Mononuclear cell (primary cell): ENCODE measurements around the gene CCNL2. TPM values are rescaled to one million over a fixed set of nuclear protein-coding genes. Genes with fewer than 3 reads are reported as not detected.
"Not testable (repeated sequence)": the region's sequence is repeated elsewhere in the genome, so short reads cannot be mapped to it uniquely, and the experiment has no call there.

Experiments used
- H3K27me3 ChIP-seq: 2 replicates; pipeline ENCODE4 v1.6.0; 2011; ENCODE audit warnings: low read length, control low read depth; ENCODE audit not compliant: insufficient read depth
- H3K4me1 ChIP-seq: 2 replicates; pipeline ENCODE4 v1.5.1; 2011; ENCODE audit warnings: mild to moderate bottlenecking, low read length, control low read depth; ENCODE audit not compliant: insufficient read depth
- H3K4me3 ChIP-seq: 2 replicates; pipeline ENCODE4 v1.5.1; 2011; ENCODE audit warnings: mild to moderate bottlenecking, low read length, moderate library complexity
- H3K9me3 ChIP-seq: 2 replicates; pipeline ENCODE4 v1.5.1; 2011; ENCODE audit warnings: low read depth, mild to moderate bottlenecking, control low read depth, low read length
- total RNA-seq: library from RNA; depleted of rRNA; stranded (reverse); fragments of >200 nt; gene quantifications from one replicate; pipeline ENCODE4 v1.2.3, GENCODE V29; 2012

Gene CCNL2
- total RNA-seq, 1 donor = 127 TPM

DNA sequence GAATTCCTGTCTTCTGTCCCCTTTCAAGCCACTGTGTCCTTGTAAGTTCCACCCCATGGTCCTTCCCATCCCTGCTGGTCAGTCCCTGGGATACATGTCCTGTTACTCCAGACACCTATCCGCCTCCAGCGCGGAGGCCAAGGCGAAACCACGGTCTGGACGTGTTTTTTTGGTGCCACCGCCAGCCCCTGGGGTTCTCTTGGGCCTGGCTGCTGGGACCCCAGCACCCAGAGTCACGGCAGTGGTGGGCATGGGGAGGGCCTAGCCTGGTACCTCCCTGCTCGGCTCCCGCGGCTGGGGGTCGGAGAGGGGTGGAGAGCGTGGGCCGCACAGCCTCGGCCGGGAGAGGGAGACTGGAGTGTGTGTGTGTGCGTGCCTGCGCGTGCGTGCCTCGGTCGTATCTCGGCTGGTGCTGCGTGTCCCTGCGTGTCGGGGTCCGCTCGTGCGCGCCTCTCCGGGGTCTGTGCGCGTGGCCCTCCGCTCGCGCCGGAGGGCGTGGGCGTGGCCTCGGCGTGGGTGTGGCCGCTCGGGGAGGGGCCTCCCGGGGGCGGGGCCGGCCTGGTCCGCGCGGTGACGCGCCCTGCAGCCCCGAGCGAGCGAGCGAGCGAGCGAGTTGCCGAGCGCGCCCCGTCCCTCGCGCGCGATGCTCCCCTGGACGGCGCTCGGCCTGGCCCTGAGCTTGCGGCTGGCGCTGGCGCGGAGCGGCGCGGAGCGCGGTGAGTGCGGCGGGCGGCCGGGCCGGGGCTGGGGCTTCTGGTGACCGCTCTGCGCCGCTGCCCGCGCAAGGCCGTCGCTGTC is 36.2 kb upstream of the CCNL2 start, which contains the start of gene VWA1:
Gene VWA1, plus strand, starts transcription at position 585 of the 798 bp plus-strand sequence. Its CDS starts 59 bp downstream, at position 644.
- Histone ChIP-seq H3K4me1 (peaks cover 17% of the 10 kb centered on the region), H3K4me3 (no peak within 1 kb of the TSS), H3K27me3 (peaks cover 31% of the 10 kb centered on the region)

GRCh38 chr1:1434824-1435105 is 35.6 kb upstream of the CCNL2 start:
- Histone ChIP-seq H3K9me3 (no peaks in the 10 kb centered on the region), H3K4me1 (peaks cover 17% of the 10 kb centered on the region), H3K4me3 (no peak overlapping the region), H3K27me3 (peaks cover 31% of the 10 kb centered on the region)

More for the DNA sequence above, 36.2 kb upstream of the CCNL2 start, which contains the start of gene VWA1:
- no peaks in the 10 kb centered on the region for H3K9me3 ChIP-seq

DNA sequence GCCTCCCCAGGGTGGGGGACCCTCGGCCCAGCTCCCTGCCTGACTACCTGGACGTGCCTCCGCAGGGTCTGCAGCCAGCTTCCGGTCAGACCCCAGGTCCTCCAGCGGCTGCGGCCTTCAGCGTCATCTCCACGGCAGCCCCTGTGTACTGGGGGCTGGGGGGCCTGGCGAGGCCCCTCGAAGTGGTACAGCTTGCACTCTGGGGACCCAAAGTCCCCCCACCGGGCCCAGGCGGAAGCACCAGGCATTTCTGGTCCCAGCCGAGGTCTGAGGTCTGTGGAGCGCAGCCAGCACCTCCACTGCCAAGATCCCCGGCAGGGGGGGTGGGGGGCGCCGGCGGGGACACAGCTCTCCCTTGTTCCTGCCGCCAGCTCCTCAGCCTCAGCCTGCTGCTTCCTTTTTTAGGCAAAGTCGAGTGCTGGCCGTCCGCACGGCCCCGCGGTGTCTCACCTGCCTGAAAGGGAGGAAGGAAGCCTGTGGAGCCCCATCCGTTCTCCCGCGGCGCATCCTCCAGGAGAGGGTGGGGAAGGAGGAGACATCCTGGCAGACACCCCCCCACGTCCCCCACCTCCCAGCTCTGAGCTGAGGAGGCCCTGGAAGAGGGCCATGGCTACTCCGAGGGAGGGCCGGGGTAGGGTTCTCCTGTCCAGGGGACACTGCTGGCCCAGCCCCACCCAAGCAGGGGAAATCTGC is 35.1 kb upstream of the CCNL2 start:
- peaks cover 31% of the 10 kb centered on the region for H3K27me3 ChIP-seq
- H3K9me3 ChIP-seq = no peaks in the 10 kb centered on the region
- H3K4me1 ChIP-seq = peaks cover 17% of the 10 kb centered on the region
- no peak overlapping the region for H3K4me3 ChIP-seq

DNA sequence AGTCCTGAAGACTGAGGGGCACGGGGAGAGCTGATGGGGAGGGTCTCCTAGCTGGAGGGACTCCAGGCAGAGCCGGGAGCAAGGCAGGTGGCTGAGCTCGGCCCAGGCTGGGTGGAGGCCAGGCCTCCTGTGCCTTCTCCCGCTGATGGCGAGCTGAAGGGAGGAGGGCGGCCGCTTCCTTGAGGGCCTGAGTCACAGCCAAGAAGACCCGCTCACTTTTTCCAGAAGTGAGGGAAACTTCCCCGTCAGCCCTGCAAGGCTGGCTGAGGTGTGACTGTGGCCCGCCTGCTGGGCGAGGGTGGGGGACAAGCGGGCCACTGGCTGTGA is 34.6 kb upstream of the CCNL2 start:
- H3K27me3 ChIP-seq = peaks cover 31% of the 10 kb centered on the region
- no peak overlapping the region for H3K4me3 ChIP-seq
- H3K9me3 ChIP-seq = no peaks in the 10 kb centered on the region

DNA sequence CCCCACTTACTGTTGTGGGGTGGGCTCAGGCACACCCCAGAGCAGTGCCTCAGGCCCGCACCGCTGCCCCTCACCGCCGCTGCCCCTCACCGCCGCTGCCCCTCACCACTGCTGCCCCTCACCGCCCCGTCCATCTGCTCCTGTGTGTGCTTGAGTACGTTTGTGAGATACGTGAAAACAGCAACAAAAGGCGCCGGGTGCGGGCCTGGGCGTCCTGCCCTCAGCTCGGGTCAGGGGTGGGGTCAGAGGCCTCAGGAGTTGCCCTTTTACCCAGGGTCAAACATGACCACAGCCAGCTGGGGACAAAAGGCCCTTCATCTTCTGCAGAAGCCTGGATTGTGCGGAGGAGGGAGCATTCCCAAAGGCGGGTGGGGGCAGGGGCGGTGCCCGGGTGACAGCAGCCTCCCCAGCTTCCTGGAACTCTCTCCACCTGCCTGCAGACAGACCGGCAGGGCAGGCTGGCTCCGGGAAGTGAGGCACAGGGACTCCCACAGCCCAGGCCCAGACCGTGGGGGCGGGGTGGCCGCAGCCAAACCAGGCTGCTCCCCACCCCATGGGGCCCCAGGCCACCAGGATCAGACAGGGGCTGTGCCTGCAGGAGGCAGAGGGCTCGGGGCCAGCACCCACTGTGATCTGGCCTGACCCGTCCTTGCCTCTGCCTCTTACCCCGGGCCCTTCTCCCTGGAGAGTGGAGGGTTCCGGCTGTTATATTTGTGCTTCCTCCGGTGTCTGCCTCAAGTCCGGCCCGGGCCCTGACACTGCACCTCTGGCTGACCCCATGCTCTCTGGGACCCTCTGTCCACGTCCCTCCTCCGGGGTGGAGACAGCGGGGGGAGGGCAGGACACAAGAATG is 34.0 kb upstream of the CCNL2 start:
- H3K27me3 ChIP-seq = peaks cover 31% of the 10 kb centered on the region
- H3K9me3 ChIP-seq = no peaks in the 10 kb centered on the region

More for the DNA sequence above, 34.6 kb upstream of the CCNL2 start:
- peaks cover 17% of the 10 kb centered on the region for H3K4me1 ChIP-seq

DNA sequence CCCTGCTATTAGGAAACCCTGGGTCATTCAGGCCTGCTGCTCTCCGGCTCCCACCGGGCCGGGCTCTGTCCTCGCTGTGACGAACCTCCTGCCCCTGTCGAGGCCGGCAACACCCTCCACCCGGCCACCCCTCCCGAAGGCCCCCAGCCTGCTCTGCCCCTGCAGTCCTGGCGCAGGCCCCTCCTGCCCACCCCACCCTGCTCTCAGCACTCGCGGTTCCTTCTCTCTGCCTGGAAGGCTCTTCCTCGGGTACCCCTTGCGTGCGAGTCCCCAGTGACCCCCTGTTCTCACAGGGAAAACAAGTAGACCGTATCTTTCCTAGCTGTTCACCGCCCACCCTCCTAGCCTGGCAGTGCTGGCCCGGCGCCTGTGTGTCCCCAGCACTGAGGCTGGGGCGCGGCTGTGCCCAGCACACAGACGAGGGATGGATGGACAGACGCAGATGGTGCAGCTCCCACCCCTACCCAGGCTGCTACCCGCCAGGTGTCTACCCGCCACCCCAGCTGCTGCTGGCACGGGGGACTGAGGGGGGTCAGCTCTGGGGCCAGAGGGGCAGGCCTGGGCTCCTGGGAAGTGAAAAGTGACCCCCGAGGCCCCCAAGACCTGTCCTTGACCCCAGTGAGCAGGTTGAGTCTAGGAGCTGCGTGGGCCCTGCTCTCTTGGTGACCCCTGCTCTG is 33.3 kb upstream of the CCNL2 start:
- Histone ChIP-seq H3K4me1 (peaks cover 17% of the 10 kb centered on the region), H3K27me3 (peaks cover 29% of the 10 kb centered on the region), H3K4me3 (no peak overlapping the region), H3K9me3 (no peaks in the 10 kb centered on the region)

More for the DNA sequence above, 34.0 kb upstream of the CCNL2 start:
- Histone ChIP-seq H3K4me3 (no peak overlapping the region), H3K4me1 (peaks cover 17% of the 10 kb centered on the region)

DNA sequence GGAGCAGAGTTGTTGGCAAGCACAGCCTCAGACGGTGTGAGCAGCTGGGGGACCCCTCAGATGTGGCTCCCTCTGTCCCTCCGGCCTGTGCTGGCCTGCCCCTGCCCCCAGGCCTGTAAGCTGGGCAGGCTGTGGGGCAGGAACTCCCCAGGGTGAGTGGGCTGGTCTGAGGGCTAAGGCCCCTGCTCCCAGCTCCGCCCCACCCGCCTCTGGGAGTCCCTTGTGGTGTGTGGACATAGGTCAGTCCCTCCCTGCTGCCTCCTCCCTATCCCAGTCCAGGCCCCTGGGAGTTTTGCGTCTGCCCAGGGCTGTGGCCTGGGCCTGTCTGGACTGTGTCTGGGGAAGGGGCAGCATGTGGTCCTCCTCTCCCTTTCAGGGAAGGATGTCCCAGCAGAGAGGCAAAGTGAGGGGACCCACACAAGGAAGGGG is 32.7 kb upstream of the CCNL2 start:
- H3K9me3 ChIP-seq = no peaks in the 10 kb centered on the region
- H3K27me3 ChIP-seq = peaks cover 23% of the 10 kb centered on the region
- H3K4me3 ChIP-seq = no peak overlapping the region
- peaks cover 17% of the 10 kb centered on the region for H3K4me1 ChIP-seq

DNA sequence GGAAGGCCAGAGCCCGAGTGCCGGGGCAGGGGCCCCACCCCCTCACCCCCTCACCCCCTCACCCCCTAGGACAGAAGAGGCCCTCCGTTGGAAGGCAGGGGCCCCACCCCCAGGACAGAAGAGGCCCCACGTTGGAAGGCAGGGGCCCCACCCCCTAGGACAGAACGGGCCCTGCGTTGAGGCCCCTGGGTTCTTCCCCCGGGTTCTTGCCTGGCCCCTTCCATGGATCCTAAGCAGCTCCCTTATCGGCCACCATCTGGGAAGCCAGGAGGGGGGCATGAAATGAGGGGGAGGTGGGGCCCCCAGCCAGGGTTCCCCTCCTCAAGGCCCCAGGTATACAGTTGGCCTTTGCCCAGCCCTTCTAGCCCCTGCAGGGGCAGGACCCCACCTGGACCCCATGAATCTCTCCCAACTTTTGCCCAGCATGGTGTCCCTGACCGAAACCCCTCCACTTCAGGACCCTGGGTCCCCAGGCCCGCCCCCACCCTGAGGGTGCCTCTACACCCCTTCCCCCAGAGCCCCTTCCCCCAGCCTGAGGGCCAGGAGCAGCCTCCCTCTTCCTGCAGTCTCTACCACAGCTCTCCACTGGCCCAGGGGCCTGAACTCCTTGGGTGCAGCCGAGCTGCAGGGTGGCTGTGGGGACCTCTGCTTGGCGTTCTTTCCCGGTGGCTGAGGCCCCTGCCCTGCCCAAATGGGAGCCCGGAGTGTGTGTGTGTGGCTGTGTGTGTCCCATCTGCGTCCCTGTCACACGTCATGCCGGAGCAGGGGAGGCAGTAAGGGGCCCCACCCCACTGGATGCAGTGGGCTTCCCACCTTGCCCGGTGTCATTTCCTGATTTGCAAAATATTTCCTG is 32.1 kb upstream of the CCNL2 start:
- H3K9me3 ChIP-seq = no peaks in the 10 kb centered on the region
- H3K4me1 ChIP-seq = peaks cover 15% of the 10 kb centered on the region
- no peak overlapping the region for H3K4me3 ChIP-seq
- H3K27me3 ChIP-seq = peaks cover 17% of the 10 kb centered on the region

- peaks cover 10% of the 10 kb centered on the region for H3K4me1 ChIP-seq
- H3K9me3 ChIP-seq = no peaks in the 10 kb centered on the region
- no peak overlapping the region for H3K4me3 ChIP-seq
- H3K27me3 ChIP-seq = peaks cover 15% of the 10 kb centered on the region
These were observed 31.2 kb upstream of the CCNL2 start for GRCh38 chr1:1430114-1430982.

GRCh38 chr1:1429671-1430073 is 30.5 kb upstream of the CCNL2 start:
- H3K27me3 ChIP-seq = peaks cover 8% of the 10 kb centered on the region
- peaks cover 4% of the 10 kb centered on the region for H3K4me1 ChIP-seq
- no peaks in the 10 kb centered on the region for H3K9me3 ChIP-seq
- no peak overlapping the region for H3K4me3 ChIP-seq

- H3K4me3 ChIP-seq, H3K4me1 ChIP-seq, H3K27me3 ChIP-seq, H3K9me3 ChIP-seq: not testable (repeated sequence)
These were observed 29.8 kb upstream of the CCNL2 start for GRCh38 chr1:1428967-1429366.

- Histone ChIP-seq H3K4me1 (no peaks in the 10 kb centered on the region), H3K27me3 (no peaks in the 10 kb centered on the region), H3K9me3 (no peaks in the 10 kb centered on the region), H3K4me3 (no peak overlapping the region)
These were observed 29.0 kb upstream of the CCNL2 start for GRCh38 chr1:1428174-1428573.

GRCh38 chr1:1427820-1428148 is 28.6 kb upstream of the CCNL2 start:
- no peaks in the 10 kb centered on the region for H3K27me3 ChIP-seq
- H3K4me1 ChIP-seq = no peaks in the 10 kb centered on the region
- H3K4me3 ChIP-seq = no peak overlapping the region
- H3K9me3 ChIP-seq = no peaks in the 10 kb centered on the region
